HEK293T (cell line): ENCODE measurements around the gene FBXW5.

Source experiments
- BHLHE40 ChIP-seq: fragments of 450-650 bp; IDR thresholded peaks from 2 replicates; pipeline ENCODE4 v1.6.1; 2016; ENCODE audit warnings: mild to moderate bottlenecking, moderate library complexity, borderline replicate concordance
- CTBP1 ChIP-seq: fragments of 450-650 bp; IDR thresholded peaks from 2 replicates; pipeline ENCODE4 v1.6.1; 2016; ENCODE audit warnings: borderline replicate concordance
- FOXM1 ChIP-seq: fragments of 450-650 bp; IDR thresholded peaks from 2 replicates; pipeline ENCODE4 v1.6.1; 2017; ENCODE audit warnings: mild to moderate bottlenecking, borderline replicate concordance
- HDGF ChIP-seq: fragments of 450-650 bp; IDR thresholded peaks from 2 replicates; pipeline ENCODE4 v1.6.1; 2017; ENCODE audit warnings: antibody characterized with exemption, borderline replicate concordance
- L3MBTL2 ChIP-seq: fragments of 450-650 bp; conservative IDR thresholded peaks from 2 replicates; pipeline ENCODE4 v1.6.1; 2016; ENCODE audit warnings: mild to moderate bottlenecking
- NFRKB ChIP-seq: fragments of 450-650 bp; IDR thresholded peaks from 2 replicates; pipeline ENCODE4 v1.6.1; 2016; ENCODE audit warnings: mild to moderate bottlenecking, moderate library complexity
- PKNOX1 ChIP-seq: fragments of 450-650 bp; IDR thresholded peaks from 2 replicates; pipeline ENCODE4 v1.6.1; 2016
- SP1 ChIP-seq: fragments of 450-650 bp; IDR thresholded peaks from 2 replicates; pipeline ENCODE4 v1.6.1; 2017

- TF ChIP-seq SP1 (no peak), BHLHE40 (no peak), L3MBTL2 (no peak), FOXM1 (no peak), NFRKB (no peak), CTBP1 (no peak), PKNOX1 (no peak), HDGF (no peak)
These were observed 19.2 kb upstream of the FBXW5 start for GRCh38 chr9:136963751-136964150.
